HEK293 (cell line): Measurements from ENCODE around the gene TSPO2.

Experiments used
- HOXA7 ChIP-seq: sonication (generic); formaldehyde crosslinking; IDR thresholded peaks from 2 replicates; pipeline ENCODE4 v1.8.1; 2022; ENCODE audit warnings: missing genetic modification reagents, borderline replicate concordance
- PBX3 ChIP-seq: sonication (generic); formaldehyde crosslinking; IDR thresholded peaks from 2 replicates; pipeline ENCODE4 v1.8.1; 2022; ENCODE audit warnings: mild to moderate bottlenecking, moderate library complexity, missing genetic modification reagents
- REST ChIP-seq: fragments of 450-650 bp; formaldehyde crosslinking; IDR thresholded peaks from 2 replicates; pipeline ENCODE4 v1.5.1; 2016; ENCODE audit warnings: missing biosample characterization, missing genetic modification characterization
- TF ChIP-seq, protein P1 (sequence below): fragments of 450-650 bp; formaldehyde crosslinking; IDR thresholded peaks from 2 replicates; pipeline ENCODE4 v1.5.1; 2016; ENCODE audit warnings: missing biosample characterization, missing genetic modification characterization, low read depth
- TF ChIP-seq, protein P2 (sequence below): fragments of 450-650 bp; formaldehyde crosslinking; IDR thresholded peaks from 2 replicates; pipeline ENCODE4 v1.5.1; 2016; ENCODE audit warnings: missing biosample characterization, missing genetic modification characterization

- TF ChIP-seq, protein P1, sequence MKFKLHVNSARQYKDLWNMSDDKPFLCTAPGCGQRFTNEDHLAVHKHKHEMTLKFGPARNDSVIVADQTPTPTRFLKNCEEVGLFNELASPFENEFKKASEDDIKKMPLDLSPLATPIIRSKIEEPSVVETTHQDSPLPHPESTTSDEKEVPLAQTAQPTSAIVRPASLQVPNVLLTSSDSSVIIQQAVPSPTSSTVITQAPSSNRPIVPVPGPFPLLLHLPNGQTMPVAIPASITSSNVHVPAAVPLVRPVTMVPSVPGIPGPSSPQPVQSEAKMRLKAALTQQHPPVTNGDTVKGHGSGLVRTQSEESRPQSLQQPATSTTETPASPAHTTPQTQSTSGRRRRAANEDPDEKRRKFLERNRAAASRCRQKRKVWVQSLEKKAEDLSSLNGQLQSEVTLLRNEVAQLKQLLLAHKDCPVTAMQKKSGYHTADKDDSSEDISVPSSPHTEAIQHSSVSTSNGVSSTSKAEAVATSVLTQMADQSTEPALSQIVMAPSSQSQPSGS (tag by site-specific recombination), result no peak
- TF ChIP-seq, protein P2, sequence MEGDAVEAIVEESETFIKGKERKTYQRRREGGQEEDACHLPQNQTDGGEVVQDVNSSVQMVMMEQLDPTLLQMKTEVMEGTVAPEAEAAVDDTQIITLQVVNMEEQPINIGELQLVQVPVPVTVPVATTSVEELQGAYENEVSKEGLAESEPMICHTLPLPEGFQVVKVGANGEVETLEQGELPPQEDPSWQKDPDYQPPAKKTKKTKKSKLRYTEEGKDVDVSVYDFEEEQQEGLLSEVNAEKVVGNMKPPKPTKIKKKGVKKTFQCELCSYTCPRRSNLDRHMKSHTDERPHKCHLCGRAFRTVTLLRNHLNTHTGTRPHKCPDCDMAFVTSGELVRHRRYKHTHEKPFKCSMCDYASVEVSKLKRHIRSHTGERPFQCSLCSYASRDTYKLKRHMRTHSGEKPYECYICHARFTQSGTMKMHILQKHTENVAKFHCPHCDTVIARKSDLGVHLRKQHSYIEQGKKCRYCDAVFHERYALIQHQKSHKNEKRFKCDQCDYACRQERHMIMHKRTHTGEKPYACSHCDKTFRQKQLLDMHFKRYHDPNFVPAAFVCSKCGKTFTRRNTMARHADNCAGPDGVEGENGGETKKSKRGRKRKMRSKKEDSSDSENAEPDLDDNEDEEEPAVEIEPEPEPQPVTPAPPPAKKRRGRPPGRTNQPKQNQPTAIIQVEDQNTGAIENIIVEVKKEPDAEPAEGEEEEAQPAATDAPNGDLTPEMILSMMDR (tag by site-specific recombination), result no peak
- TF ChIP-seq HOXA7 (no peak), PBX3 (CRISPR knock-in tag) (no peak), REST (tag by site-specific recombination) (no peak)
These were observed 40.8 kb downstream of the TSPO2 start for GRCh38 chr6:41083072-41083471.
